Activated naive CD4-positive, alpha-beta T cell treated with anti-CD3 and anti-CD28 coated beads for 36 hours (primary cell): ENCODE data around the gene CDH13. TPM values are rescaled to one million over a fixed set of nuclear protein-coding genes. Genes with fewer than 3 reads are reported as not detected.

Experiments
- CTCF ChIA-PET: fragments of 350-600 bp; sonication (Branson Sonifier 250); formaldehyde crosslinking; loops from one replicate; lab custom pipeline; 2021; ENCODE audit warnings: antibody characterized with exemption; lab: Charles Lee
- DNase-seq: peaks from one replicate; pipeline ENCODE4 v3.0.0-alpha.2; 2020
- H3K27ac Mint-ChIP-seq: one replicate; pipeline ENCODE4 v1.8.0; 2021; ENCODE audit warnings: mild to moderate bottlenecking, mixed read lengths
- H3K27me3 Mint-ChIP-seq: one replicate; pipeline ENCODE4 v1.8.0; 2021; ENCODE audit warnings: low read depth, mixed read lengths
- H3K36me3 Mint-ChIP-seq: one replicate; pipeline ENCODE4 v1.8.0; 2021; ENCODE audit warnings: low read depth, mixed read lengths
- H3K4me1 Mint-ChIP-seq: one replicate; pipeline ENCODE4 v1.8.0; 2021; ENCODE audit warnings: low read depth, mixed read lengths
- H3K4me3 Mint-ChIP-seq: one replicate; pipeline ENCODE4 v1.8.0; 2021; ENCODE audit warnings: mild to moderate bottlenecking, moderate library complexity, mixed read lengths
- H3K9me3 Mint-ChIP-seq: one replicate; pipeline ENCODE4 v1.8.0; 2021; ENCODE audit warnings: mixed read lengths
- intact Hi-C: fragments of 100-400 bp; cut with micrococcal nuclease; formaldehyde crosslinking; loops from one replicate; pipeline ENCODE4 v1.15.1; 2023
- total RNA-seq, 2 experiments: library from RNA; stranded (reverse); gene quantifications; one replicate each; pipeline ENCODE4 v1.2.3, GENCODE V29; 2021

Gene CDH13
- total RNA-seq, 2 experiments from 2014 or later = not detected

DNA sequence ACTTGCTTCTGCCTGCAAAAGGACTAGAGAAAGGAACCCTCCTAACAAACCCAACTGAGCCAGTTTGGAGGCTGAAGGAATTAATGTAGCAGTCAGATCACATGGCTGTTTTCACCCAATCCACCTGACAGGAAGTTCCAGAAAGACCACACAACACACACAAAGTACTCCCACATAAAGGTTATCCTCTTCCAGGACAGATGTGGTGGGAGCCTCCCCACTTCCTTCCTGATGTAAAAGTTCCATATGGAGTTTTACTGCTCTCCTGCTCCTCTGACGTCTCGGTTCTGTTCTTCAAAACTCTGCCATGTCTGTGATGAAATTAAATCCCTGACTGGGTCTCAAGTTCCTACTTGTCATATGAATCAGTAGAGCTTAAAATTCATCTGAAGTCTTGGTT lies 684.0 kb downstream of the CDH13 start:
- H3K36me3 Mint-ChIP-seq = no peaks in the 10 kb centered on the region

DNA sequence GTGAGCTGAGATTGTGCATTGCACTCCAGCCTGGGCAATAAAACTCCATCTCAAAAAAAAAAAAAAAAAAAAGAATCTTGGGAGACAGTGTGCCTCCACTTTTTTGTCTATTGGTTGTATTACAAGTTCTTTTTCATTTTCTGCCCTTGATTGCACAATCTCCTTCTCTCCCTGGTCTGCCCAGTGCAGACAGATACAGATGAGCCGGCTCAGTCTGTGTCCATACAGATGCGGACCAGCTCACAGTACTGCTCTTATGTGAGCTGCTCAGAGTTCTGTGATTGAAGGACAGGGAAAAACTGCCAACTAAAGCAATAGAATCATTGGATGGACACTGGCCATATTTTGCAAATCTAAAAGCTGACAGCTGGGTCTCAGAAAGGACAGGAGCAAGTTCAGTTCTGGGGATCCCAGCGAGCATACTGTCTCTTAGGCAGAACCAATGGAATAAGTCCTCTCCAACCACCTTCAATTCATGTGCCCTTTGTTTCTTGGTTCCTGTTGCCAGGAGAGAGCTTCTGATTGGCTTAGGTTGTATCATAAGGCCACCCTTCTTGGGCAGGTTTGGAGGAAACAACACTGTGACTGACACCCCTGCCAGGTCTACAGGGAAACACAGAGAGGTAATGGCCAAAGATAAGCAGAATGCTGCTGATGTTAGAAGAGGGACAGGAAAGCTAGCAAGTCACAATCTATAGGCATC lies 685.4 kb downstream of the CDH13 start:
- Mint-ChIP-seq H3K4me1 (no peaks in the 10 kb centered on the region), H3K36me3 (no peaks in the 10 kb centered on the region), H3K9me3 (no peaks in the 10 kb centered on the region), H3K4me3 (no peak overlapping the region), H3K27ac (no peak overlapping the region), H3K27me3 (peaks cover 4% of the 10 kb centered on the region)
- CTCF ChIA-PET = no interaction called here
- intact Hi-C loops = no loop called here
- DNase-seq = no peak

More for the DNA sequence above, 684.0 kb downstream of the CDH13 start:
- peaks cover 4% of the 10 kb centered on the region for H3K27me3 Mint-ChIP-seq
- H3K9me3 Mint-ChIP-seq = no peaks in the 10 kb centered on the region
- no peak for DNase-seq
- no peak overlapping the region for H3K27ac Mint-ChIP-seq
- intact Hi-C loops = no loop called here
- no peaks in the 10 kb centered on the region for H3K4me1 Mint-ChIP-seq
- no peak overlapping the region for H3K4me3 Mint-ChIP-seq
- CTCF ChIA-PET = no interaction called here

DNA sequence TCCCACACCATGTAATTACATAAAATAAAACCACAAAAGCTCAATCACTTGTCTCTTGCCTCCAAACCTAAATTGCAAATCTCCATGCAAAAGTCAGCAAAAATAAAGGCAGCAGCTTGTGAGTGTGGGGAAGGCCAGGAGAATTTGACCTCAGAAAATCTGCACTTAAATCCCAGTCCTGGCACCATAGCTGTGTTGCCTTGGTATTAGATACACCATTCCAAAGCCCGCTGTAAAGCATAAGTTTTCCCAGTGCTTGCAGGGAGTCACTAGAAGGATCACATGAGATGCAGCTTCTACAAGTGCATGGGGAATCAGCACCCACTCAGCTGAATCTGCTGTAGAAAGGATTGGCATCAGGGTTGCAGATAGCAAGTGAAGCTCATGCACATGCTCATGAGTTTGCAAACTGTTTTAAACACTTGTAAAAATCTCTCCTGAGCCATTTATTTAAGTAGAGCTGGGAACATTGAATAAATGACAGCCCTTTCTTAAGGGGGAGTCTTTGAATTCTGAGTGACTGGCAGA lies 686.0 kb downstream of the CDH13 start:
- no peaks in the 10 kb centered on the region for H3K9me3 Mint-ChIP-seq
- intact Hi-C loops = no loop called here
- no peak overlapping the region for H3K27ac Mint-ChIP-seq
- H3K27me3 Mint-ChIP-seq = peaks cover 4% of the 10 kb centered on the region
- no peak for DNase-seq
- CTCF ChIA-PET = no interaction called here
- no peaks in the 10 kb centered on the region for H3K36me3 Mint-ChIP-seq
- H3K4me1 Mint-ChIP-seq = no peaks in the 10 kb centered on the region
- no peak overlapping the region for H3K4me3 Mint-ChIP-seq

DNA sequence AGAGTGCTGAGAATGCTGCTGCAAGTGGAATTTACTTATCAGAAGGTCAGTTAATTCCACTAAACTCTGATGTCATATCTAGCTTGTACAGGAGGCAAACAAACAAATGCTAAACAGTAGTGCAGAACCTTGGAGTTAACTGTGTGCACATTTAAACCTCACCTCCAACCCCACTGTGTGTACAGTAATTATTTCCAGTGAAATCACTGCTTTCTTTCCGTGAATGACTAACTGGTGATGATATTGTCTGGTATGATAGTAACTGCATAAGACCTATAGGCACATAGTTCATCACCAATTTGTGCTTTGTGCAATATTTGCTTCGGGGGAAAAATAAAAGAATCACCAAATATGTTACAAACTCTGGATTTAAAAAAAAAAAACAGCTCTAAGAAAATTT lies 688.5 kb downstream of the CDH13 start:
- no peak for DNase-seq
- Mint-ChIP-seq H3K9me3 (no peaks in the 10 kb centered on the region), H3K4me3 (no peak overlapping the region), H3K27ac (no peak overlapping the region), H3K4me1 (no peaks in the 10 kb centered on the region), H3K27me3 (no peaks in the 10 kb centered on the region), H3K36me3 (no peaks in the 10 kb centered on the region)
- CTCF ChIA-PET = no interaction called here
- intact Hi-C loops = no loop called here

DNA sequence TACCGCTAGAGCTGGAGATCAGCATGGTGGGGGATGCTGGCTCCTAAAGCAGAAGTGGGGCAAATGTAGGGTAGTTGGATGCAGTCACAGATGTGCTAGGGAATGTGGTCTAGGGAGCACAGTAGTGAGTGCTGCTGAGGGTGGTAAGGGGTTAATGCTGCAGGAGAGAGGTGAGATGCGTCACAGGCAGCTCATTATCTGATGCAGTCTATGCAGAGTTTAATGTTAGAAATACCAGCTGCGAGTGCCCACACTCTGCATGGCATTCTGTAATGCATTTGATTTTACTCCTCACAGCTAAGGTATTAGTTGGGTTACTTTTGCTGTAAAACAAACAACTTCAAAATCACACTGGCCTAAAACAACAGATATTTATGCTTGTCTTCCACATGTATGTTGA lies 689.7 kb downstream of the CDH13 start:
- Mint-ChIP-seq H3K4me3 (no peak overlapping the region), H3K4me1 (no peaks in the 10 kb centered on the region), H3K27ac (no peak overlapping the region), H3K36me3 (no peaks in the 10 kb centered on the region), H3K27me3 (no peaks in the 10 kb centered on the region), H3K9me3 (no peaks in the 10 kb centered on the region)
- CTCF ChIA-PET = no interaction called here
- intact Hi-C loops = no loop called here
- no peak for DNase-seq

DNA sequence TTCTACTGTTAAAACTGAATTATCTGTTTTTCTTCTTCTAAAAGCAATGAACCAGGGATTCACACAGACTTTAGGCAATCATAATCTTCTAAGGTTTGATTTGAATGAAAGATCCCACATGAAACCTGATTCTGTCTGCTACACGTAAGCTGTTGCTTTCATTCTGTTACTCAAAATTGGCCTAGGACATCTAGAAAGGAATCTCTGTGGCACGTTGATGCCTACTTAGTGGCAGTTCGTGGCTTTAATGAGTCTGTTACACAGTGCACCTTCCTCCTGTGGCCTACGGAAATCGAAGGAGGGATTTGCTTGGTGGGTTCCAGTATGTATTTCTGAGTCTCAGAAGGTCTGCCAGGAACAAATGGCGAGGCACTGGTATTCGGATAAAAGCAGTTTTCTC lies 691.6 kb downstream of the CDH13 start:
- Mint-ChIP-seq H3K9me3 (no peaks in the 10 kb centered on the region), H3K4me3 (no peak overlapping the region), H3K4me1 (no peaks in the 10 kb centered on the region), H3K27ac (no peak overlapping the region), H3K27me3 (no peaks in the 10 kb centered on the region), H3K36me3 (no peaks in the 10 kb centered on the region)
- no peak for DNase-seq
- CTCF ChIA-PET = no interaction called here
- intact Hi-C loops = no loop called here

DNA sequence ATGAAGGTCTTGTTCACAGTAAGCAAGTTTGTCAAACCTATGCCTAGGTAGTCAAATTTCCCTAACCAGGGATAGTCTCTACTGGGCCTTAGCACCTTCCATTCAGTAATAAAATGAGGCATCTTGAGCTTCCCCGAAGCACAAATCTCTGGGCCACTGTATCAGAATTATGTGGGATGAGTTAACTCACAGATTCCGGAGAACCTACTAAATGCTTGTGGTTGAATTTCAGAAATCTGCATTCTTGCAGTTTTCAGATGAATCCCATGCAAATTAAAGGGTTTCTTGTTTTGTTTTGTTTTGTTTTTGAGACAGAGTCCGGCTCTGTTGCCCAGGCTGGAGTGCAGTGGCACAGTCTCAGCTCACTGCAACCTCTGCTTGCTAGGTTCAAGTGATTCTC lies 702.2 kb downstream of the CDH13 start:
- Mint-ChIP-seq H3K27me3 (no peaks in the 10 kb centered on the region), H3K4me3 (no peak overlapping the region), H3K36me3 (no peaks in the 10 kb centered on the region), H3K9me3 (no peaks in the 10 kb centered on the region), H3K27ac (no peak overlapping the region), H3K4me1 (no peaks in the 10 kb centered on the region)
- CTCF ChIA-PET = no interaction called here
- intact Hi-C loops = no loop called here
- DNase-seq = no peak

DNA sequence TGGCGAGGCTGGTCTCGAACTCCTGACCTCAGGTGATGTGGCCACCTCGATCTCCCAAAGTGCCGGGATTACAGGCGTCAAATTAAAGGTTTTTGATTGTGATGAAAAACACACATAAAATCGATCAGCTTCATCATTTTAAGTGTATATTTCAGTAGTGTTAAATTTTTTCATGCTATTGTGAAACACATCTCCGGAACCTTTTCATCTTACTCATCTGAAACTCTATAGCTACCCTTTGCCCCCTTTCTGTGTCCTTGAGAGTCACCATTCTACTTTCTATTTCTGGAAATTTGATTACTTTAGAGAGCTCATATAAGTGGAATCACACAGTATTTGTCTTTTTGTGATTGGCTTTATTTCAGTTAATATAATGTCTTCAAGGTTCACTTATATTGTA lies 702.7 kb downstream of the CDH13 start:
- intact Hi-C loops = no loop called here
- Mint-ChIP-seq H3K27ac (no peak overlapping the region), H3K36me3 (no peaks in the 10 kb centered on the region), H3K4me3 (no peak overlapping the region), H3K9me3 (no peaks in the 10 kb centered on the region), H3K27me3 (no peaks in the 10 kb centered on the region), H3K4me1 (no peaks in the 10 kb centered on the region)
- no peak for DNase-seq
- CTCF ChIA-PET = no interaction called here

DNA sequence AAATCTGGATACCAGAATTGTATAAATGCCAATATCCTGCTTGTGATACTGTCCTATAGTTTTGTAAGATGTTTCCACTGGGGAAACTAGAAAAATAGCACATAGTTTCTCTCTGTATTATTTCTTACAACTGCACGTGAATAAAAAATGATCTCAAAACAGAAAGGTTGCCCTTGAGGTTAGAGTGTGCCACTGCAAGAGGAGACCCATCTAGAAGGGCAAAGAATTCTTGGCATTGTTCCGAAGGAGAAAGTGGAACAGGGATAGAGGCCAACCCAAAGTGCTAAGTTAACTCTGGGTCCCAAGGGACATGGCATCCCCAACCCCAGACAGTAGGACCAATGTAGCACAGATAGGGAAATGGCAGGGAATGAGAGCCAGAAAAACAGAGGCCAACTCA lies 703.5 kb downstream of the CDH13 start:
- Mint-ChIP-seq H3K36me3 (no peaks in the 10 kb centered on the region), H3K4me1 (no peaks in the 10 kb centered on the region), H3K27ac (no peak overlapping the region), H3K27me3 (no peaks in the 10 kb centered on the region), H3K4me3 (no peak overlapping the region), H3K9me3 (no peaks in the 10 kb centered on the region)
- CTCF ChIA-PET = no interaction called here
- no peak for DNase-seq
- intact Hi-C loops = no loop called here

DNA sequence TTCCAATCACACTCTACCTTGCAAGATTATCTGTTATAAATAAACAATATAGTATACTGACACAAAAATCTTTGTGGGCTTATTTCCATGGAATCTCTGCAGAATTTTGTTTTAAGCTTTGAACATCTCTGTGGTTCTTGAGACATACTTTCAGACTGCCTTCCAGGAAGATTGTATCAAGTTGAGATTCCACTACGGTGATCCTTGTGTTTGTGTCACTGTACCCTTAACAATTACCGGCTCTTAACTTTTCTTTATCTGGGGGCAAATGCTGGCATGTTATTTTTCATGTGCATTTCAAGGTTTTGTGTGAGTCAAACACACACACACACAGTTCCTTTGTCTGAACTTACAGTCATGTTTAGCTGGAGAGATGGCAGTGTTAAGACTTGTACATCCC lies 708.3 kb downstream of the CDH13 start:
- CTCF ChIA-PET = interaction anchor here (0.6 kb wide), 1 partner anchor 565 kb away, joined by 3 read pairs; no protein-coding TSS in a partner anchor
- H3K9me3 Mint-ChIP-seq = no peaks in the 10 kb centered on the region
- no peaks in the 10 kb centered on the region for H3K36me3 Mint-ChIP-seq
- DNase-seq = no peak
- H3K27me3 Mint-ChIP-seq = no peaks in the 10 kb centered on the region
- no peaks in the 10 kb centered on the region for H3K4me1 Mint-ChIP-seq
- intact Hi-C loops = no loop called here
- H3K27ac Mint-ChIP-seq = no peak overlapping the region
- H3K4me3 Mint-ChIP-seq = no peak overlapping the region

DNA sequence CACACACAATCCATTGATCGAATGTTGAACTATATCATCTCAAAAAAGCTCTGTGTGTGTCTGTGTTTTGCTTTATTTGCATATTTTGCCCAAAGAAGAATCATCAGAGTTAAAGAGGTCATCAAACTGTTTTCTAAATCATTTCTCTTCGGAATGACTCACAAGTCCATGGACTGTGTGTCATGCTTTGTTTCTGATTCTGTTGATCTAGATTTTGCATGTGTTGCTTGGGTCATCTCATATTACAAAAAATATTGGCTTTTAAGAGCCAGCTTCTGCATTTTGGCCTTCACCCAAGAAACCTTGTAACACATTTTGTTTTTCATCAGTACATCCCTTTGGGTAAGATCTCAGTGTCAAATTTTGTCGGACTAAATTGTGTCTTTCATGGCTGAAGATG lies 709.8 kb downstream of the CDH13 start:
- H3K27me3 Mint-ChIP-seq = no peaks in the 10 kb centered on the region
- CTCF ChIA-PET = interaction anchor here (1.7 kb wide), 1 partner anchor 20 kb away, joined by 6 read pairs; no protein-coding TSS in a partner anchor
- H3K36me3 Mint-ChIP-seq = no peaks in the 10 kb centered on the region
- H3K9me3 Mint-ChIP-seq = no peaks in the 10 kb centered on the region
- no peaks in the 10 kb centered on the region for H3K4me1 Mint-ChIP-seq
- no peak for DNase-seq
- H3K27ac Mint-ChIP-seq = no peak overlapping the region
- intact Hi-C loops = no loop called here
- H3K4me3 Mint-ChIP-seq = no peak overlapping the region

DNA sequence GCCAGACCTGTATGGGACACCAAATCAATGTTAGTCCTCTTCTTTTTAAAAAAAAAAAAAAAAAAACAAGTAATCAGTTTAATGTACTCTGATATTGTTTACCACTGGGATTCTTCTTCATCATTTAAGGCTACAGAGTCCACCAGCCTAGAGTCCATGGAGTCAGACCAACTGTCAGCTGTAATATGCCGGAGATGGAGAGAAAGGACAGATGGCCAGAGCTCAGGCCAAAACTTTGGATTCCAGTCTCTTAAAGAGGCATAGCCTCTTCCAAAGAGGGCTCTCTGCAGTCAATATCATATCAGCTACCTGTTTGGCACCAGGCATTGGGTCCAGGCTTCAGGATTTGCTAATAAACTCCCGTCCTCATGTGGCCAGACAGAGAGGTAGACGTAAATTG lies 711.4 kb downstream of the CDH13 start:
- Mint-ChIP-seq H3K4me1 (no peaks in the 10 kb centered on the region), H3K4me3 (no peak overlapping the region), H3K36me3 (no peaks in the 10 kb centered on the region), H3K9me3 (no peaks in the 10 kb centered on the region), H3K27ac (no peak overlapping the region), H3K27me3 (no peaks in the 10 kb centered on the region)
- DNase-seq = no peak
- intact Hi-C loops = no loop called here
- CTCF ChIA-PET = interaction anchor here (0.7 kb wide), 1 partner anchor 690 kb away, joined by 6 read pairs; no protein-coding TSS in a partner anchor

DNA sequence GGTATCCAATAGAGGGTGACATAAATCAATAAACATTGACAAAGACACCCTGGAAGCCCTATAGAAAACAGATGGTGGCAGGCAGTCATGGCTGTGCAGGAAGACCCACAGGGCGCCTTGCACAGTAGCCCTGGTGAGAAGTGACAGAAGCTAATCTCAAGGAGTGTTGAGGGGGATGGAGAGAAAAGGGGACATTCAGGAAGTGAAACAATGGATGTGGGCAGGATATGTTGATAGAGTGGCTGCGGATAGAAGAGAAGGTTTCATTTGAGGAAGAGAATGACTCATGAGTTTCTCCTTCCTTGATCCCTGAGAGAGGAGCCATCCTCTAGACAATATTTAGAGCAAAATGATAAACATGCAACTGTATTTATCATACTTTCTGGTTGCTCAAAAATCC lies 712.2 kb downstream of the CDH13 start:
- Mint-ChIP-seq H3K9me3 (no peaks in the 10 kb centered on the region), H3K4me3 (no peak overlapping the region), H3K36me3 (no peaks in the 10 kb centered on the region), H3K4me1 (no peaks in the 10 kb centered on the region), H3K27ac (no peak overlapping the region), H3K27me3 (no peaks in the 10 kb centered on the region)
- CTCF ChIA-PET = no interaction called here
- intact Hi-C loops = no loop called here
- no peak for DNase-seq
